ENCODE results near the gene ASTN2. TPM values are rescaled to one million over a fixed set of nuclear protein-coding genes. Genes with fewer than 3 reads are reported as not detected.

ASTN2 gene
- total and polyA plus RNA-seq, 7 experiments from 2014 or later = 2.2 to 5.3 (median 4.0) TPM

GRCh38 chr9:116953271-116953670 lies 461.6 kb downstream of the ASTN2 start:
- Histone ChIP-seq H3K36me3 (ENCODE audit: control insufficient read depth in 2 of 3, insufficient read depth in 3 of 3, low read length in 3 of 3) (no peaks in the 10 kb centered on the region), H3K4me1 (ENCODE audit: control insufficient read depth in 2 of 2, insufficient read depth in 2 of 2, low read length in 2 of 2) (no peaks in the 10 kb centered on the region), H3K27me3 (ENCODE audit: control insufficient read depth in 2 of 2, insufficient read depth in 2 of 2, low read length in 2 of 2) (no peaks in the 10 kb centered on the region), H3K4me3 (ENCODE audit: low read length) (no peak overlapping the region), H3K9me3 (ENCODE audit: control insufficient read depth in 2 of 3, low read length in 3 of 3) (no peaks in the 10 kb centered on the region), H3K27ac (ENCODE audit: low read depth, low read length) (no peak overlapping the region)
- Mint-ChIP-seq H3K9me3 (peaks cover 0 to 7% (median 1%) of the 10 kb centered on the region in 11 donors), H3K36me3 (no peaks in the 10 kb centered on the region), H3K4me3 (no peak overlapping the region), H3K4me1 (no peaks in the 10 kb centered on the region), H3K27ac (no peak overlapping the region), H3K27me3 (peaks cover 0 to 4% (median 0%) of the 10 kb centered on the region in 5 donors)
- ATAC-seq = no peak
- CTCF ChIA-PET = no interaction called here
- POLR2A ChIA-PET = no interaction called here
- no peak for DNase-seq
- intact Hi-C loops (cut with micrococcal nuclease) = no loop called here

- CTCF ChIA-PET = no interaction called here
- ATAC-seq (no peak), DNase-seq (no peak)
- POLR2A ChIA-PET = no interaction called here
- no peaks in the 10 kb centered on the region for H3K4me1 Mint-ChIP-seq
- Histone ChIP-seq H3K4me3 (ENCODE audit: low read length) (no peak overlapping the region), H3K27ac (ENCODE audit: low read depth, low read length) (no peak overlapping the region), H3K36me3 (ENCODE audit: control insufficient read depth in 2 of 3, insufficient read depth in 3 of 3, low read length in 3 of 3) (no peaks in the 10 kb centered on the region), H3K4me1 (ENCODE audit: control insufficient read depth in 2 of 2, insufficient read depth in 2 of 2, low read length in 2 of 2) (no peaks in the 10 kb centered on the region), H3K27me3 (ENCODE audit: control insufficient read depth in 2 of 2, insufficient read depth in 2 of 2, low read length in 2 of 2) (no peaks in the 10 kb centered on the region), H3K9me3 (ENCODE audit: control insufficient read depth in 2 of 3, low read length in 3 of 3) (no peaks in the 10 kb centered on the region)
- H3K27me3 Mint-ChIP-seq = peaks cover 0 to 4% (median 0%) of the 10 kb centered on the region in 5 donors
- peaks cover 0 to 7% (median 1%) of the 10 kb centered on the region in 11 donors for H3K9me3 Mint-ChIP-seq
- intact Hi-C loops (cut with micrococcal nuclease) = no loop called here
- no peak overlapping the region for H3K27ac Mint-ChIP-seq
- H3K4me3 Mint-ChIP-seq = no peak overlapping the region
- H3K36me3 Mint-ChIP-seq = no peaks in the 10 kb centered on the region
These were observed 462.4 kb downstream of the ASTN2 start for GRCh38 chr9:116952436-116952810.

- Histone ChIP-seq H3K4me1 (ENCODE audit: control insufficient read depth in 2 of 2, insufficient read depth in 2 of 2, low read length in 2 of 2) (no peaks in the 10 kb centered on the region), H3K27me3 (ENCODE audit: control insufficient read depth in 2 of 2, insufficient read depth in 2 of 2, low read length in 2 of 2) (no peaks in the 10 kb centered on the region), H3K4me3 (ENCODE audit: low read length) (no peak overlapping the region), H3K27ac (ENCODE audit: low read depth, low read length) (no peak overlapping the region), H3K9me3 (ENCODE audit: control insufficient read depth in 2 of 3, low read length in 3 of 3) (no peaks in the 10 kb centered on the region), H3K36me3 (ENCODE audit: control insufficient read depth in 2 of 3, insufficient read depth in 3 of 3, low read length in 3 of 3) (no peaks in the 10 kb centered on the region)
- Mint-ChIP-seq H3K27ac (no peak overlapping the region), H3K36me3 (no peaks in the 10 kb centered on the region), H3K4me3 (no peak overlapping the region), H3K27me3 (peaks cover 0 to 4% (median 0%) of the 10 kb centered on the region in 5 donors), H3K4me1 (no peaks in the 10 kb centered on the region), H3K9me3 (peaks cover 0 to 7% (median 1%) of the 10 kb centered on the region in 11 donors)
- no peak for ATAC-seq
- ChIA-PET CTCF (no interaction called here), POLR2A (no interaction called here)
- intact Hi-C loops (cut with micrococcal nuclease) = no loop called here
- DNase-seq = no peak
These were observed 463.0 kb downstream of the ASTN2 start for GRCh38 chr9:116951588-116952435.

- peaks cover 3 to 15% (median 4%) of the 10 kb centered on the region in 5 donors for H3K27me3 Mint-ChIP-seq
- intact Hi-C loops (cut with micrococcal nuclease) = no loop called here
- DNase-seq (no peak), ATAC-seq (peak; percentile 57)
- POLR2A ChIA-PET = no interaction called here
- peaks cover 0 to 9% (median 2%) of the 10 kb centered on the region in 11 donors for H3K9me3 Mint-ChIP-seq
- H3K4me3 Mint-ChIP-seq = no peak overlapping the region
- no peaks in the 10 kb centered on the region for H3K4me1 Mint-ChIP-seq
- Histone ChIP-seq H3K9me3 (ENCODE audit: control insufficient read depth in 2 of 3, low read length in 3 of 3) (no peaks in the 10 kb centered on the region), H3K27me3 (ENCODE audit: control insufficient read depth in 2 of 2, insufficient read depth in 2 of 2, low read length in 2 of 2) (no peaks in the 10 kb centered on the region), H3K36me3 (ENCODE audit: control insufficient read depth in 2 of 3, insufficient read depth in 3 of 3, low read length in 3 of 3) (no peaks in the 10 kb centered on the region), H3K4me1 (ENCODE audit: control insufficient read depth in 2 of 2, insufficient read depth in 2 of 2, low read length in 2 of 2) (no peaks in the 10 kb centered on the region), H3K27ac (ENCODE audit: low read depth, low read length) (no peak overlapping the region), H3K4me3 (ENCODE audit: low read length) (no peak overlapping the region)
- no peak overlapping the region for H3K27ac Mint-ChIP-seq
- CTCF ChIA-PET = no interaction called here
- no peaks in the 10 kb centered on the region for H3K36me3 Mint-ChIP-seq
These were observed 469.0 kb downstream of the ASTN2 start for GRCh38 chr9:116945817-116946216.

- Mint-ChIP-seq H3K27ac (no peak overlapping the region), H3K36me3 (no peaks in the 10 kb centered on the region), H3K4me3 (no peak overlapping the region), H3K4me1 (no peaks in the 10 kb centered on the region), H3K9me3 (peaks cover 0 to 7% (median 2%) of the 10 kb centered on the region in 11 donors), H3K27me3 (peaks cover 3 to 15% (median 4%) of the 10 kb centered on the region in 5 donors)
- Histone ChIP-seq H3K9me3 (ENCODE audit: control insufficient read depth in 2 of 3, low read length in 3 of 3) (no peaks in the 10 kb centered on the region), H3K36me3 (ENCODE audit: control insufficient read depth in 2 of 3, insufficient read depth in 3 of 3, low read length in 3 of 3) (no peaks in the 10 kb centered on the region), H3K4me1 (ENCODE audit: control insufficient read depth in 2 of 2, insufficient read depth in 2 of 2, low read length in 2 of 2) (no peaks in the 10 kb centered on the region), H3K27ac (ENCODE audit: low read depth, low read length) (no peak overlapping the region), H3K27me3 (ENCODE audit: control insufficient read depth in 2 of 2, insufficient read depth in 2 of 2, low read length in 2 of 2) (no peaks in the 10 kb centered on the region), H3K4me3 (ENCODE audit: low read length) (no peak overlapping the region)
- DNase-seq (no peak), ATAC-seq (no peak)
- POLR2A ChIA-PET = no interaction called here
- CTCF ChIA-PET = no interaction called here
- intact Hi-C loops (cut with micrococcal nuclease) = no loop called here
These were observed 469.9 kb downstream of the ASTN2 start for GRCh38 chr9:116944714-116945534.

GRCh38 chr9:116943970-116944369 lies 470.9 kb downstream of the ASTN2 start:
- no peaks in the 10 kb centered on the region for H3K4me1 ChIP-seq (ENCODE audit: control insufficient read depth in 2 of 2, insufficient read depth in 2 of 2, low read length in 2 of 2)
- no peaks in the 10 kb centered on the region for H3K9me3 ChIP-seq (ENCODE audit: control insufficient read depth in 2 of 3, low read length in 3 of 3)
- no peak overlapping the region for H3K4me3 Mint-ChIP-seq
- H3K36me3 Mint-ChIP-seq = no peaks in the 10 kb centered on the region
- H3K27ac Mint-ChIP-seq = no peak overlapping the region
- no peak overlapping the region for H3K4me3 ChIP-seq (ENCODE audit: low read length)
- H3K27me3 Mint-ChIP-seq = peaks cover 3 to 15% (median 4%) of the 10 kb centered on the region in 5 donors
- H3K4me1 Mint-ChIP-seq = no peaks in the 10 kb centered on the region
- ATAC-seq = no peak
- POLR2A ChIA-PET = no interaction called here
- no peak for DNase-seq
- peaks cover 0 to 7% (median 1%) of the 10 kb centered on the region in 11 donors for H3K9me3 Mint-ChIP-seq
- H3K36me3 ChIP-seq (ENCODE audit: control insufficient read depth in 2 of 3, insufficient read depth in 3 of 3, low read length in 3 of 3) = no peaks in the 10 kb centered on the region
- CTCF ChIA-PET = no interaction called here
- H3K27me3 ChIP-seq (ENCODE audit: control insufficient read depth in 2 of 2, insufficient read depth in 2 of 2, low read length in 2 of 2) = no peaks in the 10 kb centered on the region
- intact Hi-C loops (cut with micrococcal nuclease) = no loop called here
- no peak overlapping the region for H3K27ac ChIP-seq (ENCODE audit: low read depth, low read length)
